ENCODE data around the gene CP. TPM values are rescaled to one million over a fixed set of nuclear protein-coding genes. Genes with fewer than 3 reads are reported as not detected.

Gene CP
- total RNA-seq, 1 experiment from 2014 or later = 0.52 TPM

DNA sequence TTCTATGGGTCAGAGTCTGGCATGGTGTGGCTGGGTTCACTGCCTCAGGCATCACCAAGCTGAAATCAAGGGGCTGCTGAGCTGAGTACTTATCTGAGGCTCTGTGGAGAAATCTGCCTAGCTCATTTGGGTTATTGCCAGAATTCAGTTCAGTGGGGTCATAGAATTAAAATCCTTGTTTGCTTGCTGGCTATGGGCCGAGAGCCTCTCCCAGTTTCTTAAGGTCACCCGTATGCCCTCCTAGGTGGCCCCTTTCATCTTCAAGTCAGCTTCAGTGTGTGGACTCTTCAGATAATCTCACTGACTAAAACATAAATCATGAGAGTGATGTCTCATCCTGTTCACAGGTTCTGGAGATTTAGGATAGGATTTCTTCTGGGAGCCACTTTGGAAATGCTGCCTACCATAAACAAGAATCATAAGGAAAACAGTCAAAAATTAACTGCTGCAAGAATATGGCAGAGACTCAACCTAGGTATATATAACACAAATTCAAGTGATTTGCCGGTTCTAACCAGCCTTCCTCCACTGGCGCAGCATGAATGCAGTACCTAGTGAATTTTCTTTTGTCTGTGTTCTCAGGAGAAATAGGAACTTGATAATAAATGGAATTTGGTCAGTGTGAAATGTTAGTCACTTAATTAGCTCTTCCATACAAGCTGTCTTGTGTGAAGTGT is 5.3 kb downstream of the CP start:
- no peak for TF ChIP-seq TCF7L2 (IDR thresholded peaks at IDR 0.05; ENCODE audit: borderline replicate concordance, extremely low read depth, insufficient read depth, insufficient read length)
- TF ChIP-seq JUND (IDR thresholded peaks at IDR 0.05) = no peak
- TF ChIP-seq, protein P1, sequence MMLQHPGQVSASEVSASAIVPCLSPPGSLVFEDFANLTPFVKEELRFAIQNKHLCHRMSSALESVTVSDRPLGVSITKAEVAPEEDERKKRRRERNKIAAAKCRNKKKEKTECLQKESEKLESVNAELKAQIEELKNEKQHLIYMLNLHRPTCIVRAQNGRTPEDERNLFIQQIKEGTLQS (IDR thresholded peaks at IDR 0.05) = no peak
- no peak for TF ChIP-seq ZBTB33 (IDR thresholded peaks at IDR 0.05; ENCODE audit: extremely low read depth, insufficient replicate concordance, low read length)
- TF ChIP-seq CBX3 (IDR thresholded peaks at IDR 0.05; ENCODE audit: low read depth) = no peak
- no peak for TF ChIP-seq REST (IDR thresholded peaks at IDR 0.05; ENCODE audit: low read depth)
- TF ChIP-seq, protein P2, sequence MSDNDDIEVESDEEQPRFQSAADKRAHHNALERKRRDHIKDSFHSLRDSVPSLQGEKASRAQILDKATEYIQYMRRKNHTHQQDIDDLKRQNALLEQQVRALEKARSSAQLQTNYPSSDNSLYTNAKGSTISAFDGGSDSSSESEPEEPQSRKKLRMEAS (IDR thresholded peaks at IDR 0.05) = no peak
- no peak for TF ChIP-seq ZFX (IDR thresholded peaks at IDR 0.05)
- no peak for TF ChIP-seq YY1 (IDR thresholded peaks at IDR 0.05; ENCODE audit: extremely low read depth, insufficient replicate concordance, low read depth, low read length)
- no peak for TF ChIP-seq CEBPB (IDR thresholded peaks at IDR 0.05; ENCODE audit: low read depth)
- ChIA-PET POLR2A (no interaction called here), CTCF (no interaction called here), RAD21 (ENCODE audit: low non-redundant PET in 1 of 2, low total read pairs in 2 of 2, uncharacterized antibody in 2 of 2, unreplicated experiment in 2 of 2) (no interaction called here)
- Histone ChIP-seq H3K27ac (ENCODE audit: low read depth, low read length) (no peak overlapping the region), H3K9me3 (ENCODE audit: control insufficient read depth in 1 of 2, insufficient read depth in 1 of 2, low read depth in 1 of 2, low read length in 2 of 2) (no peaks in the 10 kb centered on the region), H4K20me1 (ENCODE audit: insufficient read depth) (no peaks in the 10 kb centered on the region), H3K36me3 (ENCODE audit: control insufficient read depth in 1 of 2, insufficient read depth in 2 of 2, low read length in 2 of 2) (no peaks in the 10 kb centered on the region), H3K4me1 (ENCODE audit: control insufficient read depth in 1 of 2, insufficient read depth in 2 of 2, low read length in 2 of 2) (no peaks in the 10 kb centered on the region), H3K9me2 (ENCODE audit: insufficient read depth) (no peaks in the 10 kb centered on the region), H3K4me2 (ENCODE audit: low read length) (no peak overlapping the region), H2AFZ (ENCODE audit: low read depth, low read length, poor library complexity, severe bottlenecking) (no peak overlapping the region), H3K79me2 (ENCODE audit: insufficient read depth, low read length) (no peaks in the 10 kb centered on the region), H3K9ac (ENCODE audit: low read length) (no peak overlapping the region), H3K4me3 (replicated peaks in 1 of 2; ENCODE audit: low read depth in 1 of 2, low read length in 2 of 2) (no peak overlapping the region), H3K27me3 (ENCODE audit: insufficient read depth, low read length) (no peaks in the 10 kb centered on the region)
- ATAC-seq (no peak), DNase-seq (ENCODE audit: low read depth, low spot score) (no peak)
- intact Hi-C loops (cut with micrococcal nuclease) = no loop called here
- BruUV-seq (replicated peaks) = no TSS peak
